ENCODE data around the gene CARMIL1. TPM values are rescaled to one million over a fixed set of nuclear protein-coding genes. Genes with fewer than 3 reads are reported as not detected.

The CARMIL1 gene
- total RNA-seq, 2 donors from 2014 or later: 3.5 to 4.8 TPM

DNA sequence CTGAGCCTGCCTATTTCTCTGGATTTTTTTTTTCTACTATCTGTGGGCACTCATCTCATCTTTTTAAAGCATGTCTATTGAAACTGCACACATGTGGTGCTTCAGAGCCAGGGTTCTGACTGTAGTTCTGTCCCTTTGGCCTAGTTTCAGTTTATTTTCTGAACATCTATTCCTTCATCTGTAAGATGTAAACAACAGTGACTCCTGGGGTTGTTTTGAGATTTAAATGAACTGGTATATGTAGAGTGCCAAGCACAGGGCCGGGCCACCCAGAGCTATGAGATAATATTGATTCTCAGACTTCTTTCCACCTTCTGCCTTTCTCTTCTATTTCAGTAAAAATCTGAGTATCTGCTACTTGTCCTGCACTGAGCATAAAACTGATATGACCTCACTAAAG lies 185.1 kb downstream of the CARMIL1 start:
- H3K9me3 ChIP-seq (ENCODE audit: control insufficient read depth, low read length, poor library complexity, severe bottlenecking): no peaks in the 10 kb centered on the region
- peaks cover 8% of the 10 kb centered on the region for H3K36me3 Mint-ChIP-seq (ENCODE audit: low read depth)
- no peak for DNase-seq
- no peak overlapping the region for H3K27ac Mint-ChIP-seq
- no peaks in the 10 kb centered on the region for H3K27me3 Mint-ChIP-seq
- H3K4me3 Mint-ChIP-seq: no peak overlapping the region
- ATAC-seq: no peak
- H3K4me1 Mint-ChIP-seq: no peaks in the 10 kb centered on the region

GRCh38 chr6:25465941-25466340 lies 186.8 kb downstream of the CARMIL1 start:
- Mint-ChIP-seq H3K27ac (no peak overlapping the region), H3K4me3 (no peak overlapping the region), H3K4me1 (no peaks in the 10 kb centered on the region), H3K27me3 (no peaks in the 10 kb centered on the region), H3K36me3 (ENCODE audit: low read depth) (peaks cover 6% of the 10 kb centered on the region)
- H3K9me3 ChIP-seq (ENCODE audit: control insufficient read depth, low read length, poor library complexity, severe bottlenecking): no peaks in the 10 kb centered on the region
- DNase-seq (no peak), ATAC-seq (no peak)

GRCh38 chr6:25468881-25469280 lies 189.7 kb downstream of the CARMIL1 start:
- Mint-ChIP-seq H3K36me3 (ENCODE audit: low read depth) (peaks cover 2% of the 10 kb centered on the region), H3K4me3 (no peak overlapping the region), H3K4me1 (no peaks in the 10 kb centered on the region), H3K27me3 (no peaks in the 10 kb centered on the region), H3K27ac (no peak overlapping the region)
- DNase-seq (no peak), ATAC-seq (no peak)
- H3K9me3 ChIP-seq (ENCODE audit: control insufficient read depth, low read length, poor library complexity, severe bottlenecking): no peaks in the 10 kb centered on the region

DNA sequence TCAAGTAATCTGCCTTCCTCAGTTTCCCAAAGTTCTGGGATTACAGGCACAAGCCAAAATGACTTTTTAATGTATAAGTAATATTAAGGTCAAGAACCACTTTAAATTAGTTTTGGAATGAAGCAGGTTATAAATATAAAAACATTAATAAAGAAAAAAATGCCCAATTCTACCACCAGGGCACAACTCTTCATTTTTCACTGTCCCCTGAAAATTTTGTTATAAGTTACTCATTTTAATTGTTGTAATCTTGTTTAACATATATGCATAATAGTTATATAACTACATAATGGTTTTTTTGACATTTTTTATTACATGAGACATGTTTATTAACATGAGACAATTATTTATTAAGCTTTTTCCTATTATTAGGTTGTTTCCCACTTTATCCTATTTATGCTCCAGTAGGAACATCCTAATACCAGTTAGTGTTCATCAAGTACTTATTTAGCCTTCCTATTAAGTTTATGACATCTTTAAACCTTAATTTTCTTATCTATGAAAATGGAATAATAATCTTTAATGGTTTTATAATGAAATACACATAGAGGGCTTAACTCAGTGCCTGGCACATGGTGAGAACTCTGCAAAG lies 190.7 kb downstream of the CARMIL1 start:
- no peak overlapping the region for H3K27ac Mint-ChIP-seq
- H3K4me3 Mint-ChIP-seq: no peak overlapping the region
- H3K9me3 ChIP-seq (ENCODE audit: control insufficient read depth, low read length, poor library complexity, severe bottlenecking): no peaks in the 10 kb centered on the region
- DNase-seq (no peak), ATAC-seq (no peak)
- peaks cover 4% of the 10 kb centered on the region for H3K36me3 Mint-ChIP-seq (ENCODE audit: low read depth)
- peaks cover 4% of the 10 kb centered on the region for H3K4me1 Mint-ChIP-seq
- H3K27me3 Mint-ChIP-seq: no peaks in the 10 kb centered on the region

GRCh38 chr6:25472306-25472705 lies 193.1 kb downstream of the CARMIL1 start:
- no peak for DNase-seq
- Mint-ChIP-seq H3K27ac (no peak overlapping the region), H3K4me1 (peaks cover 4% of the 10 kb centered on the region), H3K4me3 (no peak overlapping the region), H3K27me3 (no peaks in the 10 kb centered on the region), H3K36me3 (ENCODE audit: low read depth) (peaks cover 3% of the 10 kb centered on the region)
- no peak for ATAC-seq
- no peaks in the 10 kb centered on the region for H3K9me3 ChIP-seq (ENCODE audit: control insufficient read depth, low read length, poor library complexity, severe bottlenecking)

DNA sequence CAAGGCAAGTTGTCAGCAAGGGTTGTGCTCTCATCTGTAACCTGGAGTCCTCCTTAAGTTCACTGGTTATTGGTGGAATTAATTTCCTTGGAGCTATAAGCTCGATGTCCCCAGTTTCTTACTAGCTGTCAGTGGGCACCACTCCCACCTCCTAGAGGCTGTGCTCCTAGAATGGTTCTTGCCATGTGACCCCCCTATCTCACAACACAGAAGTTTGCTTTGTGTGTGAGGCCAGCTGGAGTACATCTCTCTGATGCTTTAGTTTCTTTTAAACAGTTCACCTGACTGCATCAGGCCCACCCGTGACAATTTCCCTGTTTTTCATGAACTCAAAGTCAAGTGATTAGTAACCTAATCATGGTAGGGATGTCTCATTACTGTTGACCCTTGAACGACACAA lies 193.7 kb downstream of the CARMIL1 start:
- Mint-ChIP-seq H3K4me3 (no peak overlapping the region), H3K27ac (no peak overlapping the region), H3K4me1 (peaks cover 4% of the 10 kb centered on the region), H3K27me3 (no peaks in the 10 kb centered on the region), H3K36me3 (ENCODE audit: low read depth) (peaks cover 3% of the 10 kb centered on the region)
- ATAC-seq (no peak), DNase-seq (no peak)
- H3K9me3 ChIP-seq (ENCODE audit: control insufficient read depth, low read length, poor library complexity, severe bottlenecking): no peaks in the 10 kb centered on the region

DNA sequence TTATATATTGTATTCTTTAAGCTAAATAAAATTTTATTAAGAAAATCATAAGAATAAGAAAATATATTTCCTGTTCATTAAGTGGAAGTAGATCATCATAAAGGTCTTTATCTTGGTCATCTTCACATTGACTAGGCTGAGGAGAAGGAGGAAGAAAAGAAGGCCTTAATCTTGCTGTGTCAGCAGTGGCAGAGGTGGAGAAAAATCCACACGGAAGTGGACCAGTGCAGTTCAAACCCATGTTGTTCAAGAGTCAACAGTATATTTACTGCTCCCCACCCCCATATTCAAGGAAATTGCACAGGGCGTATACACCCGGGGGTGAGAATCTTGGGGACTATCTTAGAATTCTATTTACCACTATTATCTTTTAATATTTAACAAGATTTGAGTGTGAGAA lies 194.3 kb downstream of the CARMIL1 start:
- Mint-ChIP-seq H3K4me1 (peaks cover 4% of the 10 kb centered on the region), H3K36me3 (ENCODE audit: low read depth) (peaks cover 3% of the 10 kb centered on the region), H3K27me3 (no peaks in the 10 kb centered on the region), H3K4me3 (no peak overlapping the region), H3K27ac (no peak overlapping the region)
- no peak for ATAC-seq
- DNase-seq: no peak
- H3K9me3 ChIP-seq (ENCODE audit: control insufficient read depth, low read length, poor library complexity, severe bottlenecking): no peaks in the 10 kb centered on the region

DNA sequence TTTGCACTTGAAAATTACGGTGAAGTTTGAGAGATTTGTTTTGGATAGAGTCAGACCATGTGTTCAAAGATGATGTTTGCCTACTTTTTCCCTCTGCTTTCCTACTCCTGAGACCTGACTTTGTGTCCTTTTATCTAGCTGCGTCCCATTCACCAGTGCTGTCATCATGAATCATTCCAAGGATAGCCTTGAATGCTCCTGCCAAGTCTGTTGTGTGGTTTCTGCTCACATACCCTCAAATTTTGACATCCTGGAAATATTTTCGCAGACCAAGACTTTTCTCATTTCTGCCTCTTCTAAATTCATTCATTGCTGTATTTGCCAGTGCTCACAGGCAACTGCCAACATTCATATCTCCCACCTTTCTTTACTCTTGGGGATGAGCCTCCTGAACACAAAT lies 197.0 kb downstream of the CARMIL1 start:
- Mint-ChIP-seq H3K27ac (no peak overlapping the region), H3K36me3 (ENCODE audit: low read depth) (peaks cover 4% of the 10 kb centered on the region), H3K27me3 (no peaks in the 10 kb centered on the region), H3K4me1 (peaks cover 4% of the 10 kb centered on the region), H3K4me3 (no peak overlapping the region)
- ATAC-seq (no peak), DNase-seq (no peak)
- H3K9me3 ChIP-seq (ENCODE audit: control insufficient read depth, low read length, poor library complexity, severe bottlenecking): no peaks in the 10 kb centered on the region

DNA sequence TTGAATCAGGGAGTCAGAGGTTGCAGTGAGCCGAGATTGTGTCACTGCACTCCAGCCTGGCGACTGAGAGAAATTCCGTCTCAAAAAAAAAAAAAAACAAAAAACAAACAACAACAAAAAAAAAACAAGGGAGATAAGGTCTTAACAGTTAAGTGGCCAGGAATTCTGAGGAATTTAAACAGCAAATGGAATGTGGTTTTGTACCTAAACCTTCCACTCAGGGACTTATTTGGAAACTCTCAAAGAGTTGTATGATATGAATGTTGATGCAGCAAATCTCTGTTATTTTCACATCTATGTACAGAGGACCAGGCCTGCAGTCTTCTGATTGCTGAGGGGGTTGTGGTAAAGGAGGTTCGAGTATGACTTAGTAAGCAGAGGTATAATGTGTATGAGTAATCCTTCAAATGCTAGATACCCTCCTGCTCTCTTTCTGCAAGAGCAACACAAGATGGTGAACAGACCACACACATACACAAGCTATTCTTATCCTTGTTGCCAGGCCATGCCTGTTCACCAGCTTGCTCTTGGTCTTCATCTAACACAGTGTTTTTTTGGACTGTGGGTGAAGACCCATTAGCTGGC lies 197.9 kb downstream of the CARMIL1 start:
- Mint-ChIP-seq H3K4me1 (peaks cover 4% of the 10 kb centered on the region), H3K27me3 (no peaks in the 10 kb centered on the region), H3K4me3 (no peak overlapping the region), H3K36me3 (ENCODE audit: low read depth) (peaks cover 4% of the 10 kb centered on the region), H3K27ac (no peak overlapping the region)
- ATAC-seq (no peak), DNase-seq (no peak)
- H3K9me3 ChIP-seq (ENCODE audit: control insufficient read depth, low read length, poor library complexity, severe bottlenecking): no peaks in the 10 kb centered on the region

DNA sequence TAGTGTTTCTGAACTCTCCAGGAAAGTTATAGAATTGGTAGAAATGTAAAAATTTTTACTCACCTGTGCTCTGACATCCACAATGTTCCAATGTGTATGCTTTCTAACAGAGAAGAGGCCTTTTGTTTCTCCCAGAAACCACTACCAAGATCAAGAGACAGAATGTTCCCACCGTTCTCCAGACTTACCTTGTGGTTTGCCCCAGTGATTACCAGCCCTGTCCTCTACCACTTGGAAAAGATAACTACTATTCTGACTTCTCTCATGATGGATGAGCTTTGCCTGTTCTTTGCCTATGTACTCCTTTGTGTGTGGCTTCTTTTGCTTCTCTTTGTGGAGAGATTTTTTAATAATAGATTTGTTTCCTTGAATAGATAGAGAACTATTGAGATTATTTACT lies 199.8 kb downstream of the CARMIL1 start:
- peaks cover 4% of the 10 kb centered on the region for H3K4me1 Mint-ChIP-seq
- ATAC-seq (no peak), DNase-seq (no peak)
- H3K36me3 Mint-ChIP-seq (ENCODE audit: low read depth): peaks cover 4% of the 10 kb centered on the region
- H3K27ac Mint-ChIP-seq: no peak overlapping the region
- H3K4me3 Mint-ChIP-seq: no peak overlapping the region
- H3K27me3 Mint-ChIP-seq: no peaks in the 10 kb centered on the region
- H3K9me3 ChIP-seq (ENCODE audit: control insufficient read depth, low read length, poor library complexity, severe bottlenecking): no peaks in the 10 kb centered on the region

DNA sequence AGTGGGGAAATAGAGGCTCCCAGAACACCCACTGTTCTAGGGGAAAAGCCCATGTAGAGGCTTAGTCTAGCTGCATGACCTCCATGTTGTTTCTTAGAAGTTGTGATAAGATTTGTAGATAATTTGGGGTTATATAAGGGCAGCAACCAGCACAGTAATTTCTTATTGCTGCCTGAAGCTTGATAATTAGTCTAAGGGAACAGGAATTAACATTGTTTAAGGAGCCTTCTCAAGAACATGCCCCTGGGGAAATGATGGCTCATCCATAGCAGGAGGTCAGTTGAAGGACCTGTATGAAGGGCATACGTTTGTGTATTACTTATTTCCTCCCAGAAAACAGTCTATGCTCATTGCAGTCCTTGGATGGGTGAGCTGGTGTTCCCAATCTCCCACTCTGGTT lies 202.1 kb downstream of the CARMIL1 start:
- Mint-ChIP-seq H3K27ac (no peak overlapping the region), H3K36me3 (ENCODE audit: low read depth) (peaks cover 2% of the 10 kb centered on the region), H3K27me3 (no peaks in the 10 kb centered on the region), H3K4me3 (no peak overlapping the region), H3K4me1 (no peaks in the 10 kb centered on the region)
- no peak for DNase-seq
- no peaks in the 10 kb centered on the region for H3K9me3 ChIP-seq (ENCODE audit: control insufficient read depth, low read length, poor library complexity, severe bottlenecking)
- ATAC-seq: no peak

GRCh38 chr6:25482996-25483395 lies 203.8 kb downstream of the CARMIL1 start:
- peaks cover 2% of the 10 kb centered on the region for H3K36me3 Mint-ChIP-seq (ENCODE audit: low read depth)
- H3K27ac Mint-ChIP-seq: no peak overlapping the region
- no peak for ATAC-seq
- H3K4me3 Mint-ChIP-seq: no peak overlapping the region
- no peaks in the 10 kb centered on the region for H3K9me3 ChIP-seq (ENCODE audit: control insufficient read depth, low read length, poor library complexity, severe bottlenecking)
- H3K4me1 Mint-ChIP-seq: no peaks in the 10 kb centered on the region
- no peak for DNase-seq
- H3K27me3 Mint-ChIP-seq: no peaks in the 10 kb centered on the region

DNA sequence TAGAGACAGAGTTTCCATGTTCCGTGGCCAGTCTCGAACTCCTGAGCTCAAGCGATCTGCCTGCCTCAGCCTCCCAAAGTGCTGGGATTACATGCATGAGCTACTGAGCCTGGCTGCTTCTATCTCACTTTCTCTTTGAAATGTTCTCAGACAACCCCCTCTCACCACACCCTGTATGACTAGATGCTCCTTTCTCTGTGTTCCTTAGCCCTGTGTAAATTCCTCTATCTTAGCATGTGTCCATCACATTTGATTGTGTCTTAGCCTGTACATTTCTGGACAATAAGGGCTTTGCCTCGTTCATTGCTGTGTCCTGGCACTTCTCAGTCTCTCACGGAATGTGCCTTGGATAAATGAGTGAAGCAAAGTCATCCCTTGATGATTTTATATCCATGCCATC lies 204.8 kb downstream of the CARMIL1 start:
- DNase-seq: no peak
- Mint-ChIP-seq H3K4me3 (no peak overlapping the region), H3K4me1 (no peaks in the 10 kb centered on the region), H3K27ac (no peak overlapping the region), H3K36me3 (ENCODE audit: low read depth) (peaks cover 2% of the 10 kb centered on the region), H3K27me3 (no peaks in the 10 kb centered on the region)
- no peak for ATAC-seq
- no peaks in the 10 kb centered on the region for H3K9me3 ChIP-seq (ENCODE audit: control insufficient read depth, low read length, poor library complexity, severe bottlenecking)

- peaks cover 2% of the 10 kb centered on the region for H3K36me3 Mint-ChIP-seq (ENCODE audit: low read depth)
- ATAC-seq: no peak
- no peak overlapping the region for H3K4me3 Mint-ChIP-seq
- H3K9me3 ChIP-seq (ENCODE audit: control insufficient read depth, low read length, poor library complexity, severe bottlenecking): no peaks in the 10 kb centered on the region
- no peak overlapping the region for H3K27ac Mint-ChIP-seq
- DNase-seq: no peak
- H3K4me1 Mint-ChIP-seq: peaks cover 3% of the 10 kb centered on the region
- no peaks in the 10 kb centered on the region for H3K27me3 Mint-ChIP-seq
Measured at GRCh38 chr6:25484900-25485299, 205.7 kb downstream of the CARMIL1 start.
